Stimulated activated CD8-positive, alpha-beta memory T cell treated with anti-CD3 and anti-CD28 coated beads, Interleukin-4, amount 100 ng/mL, for 1 hour (primary cell): ENCODE measurements around the gene DLD.
"Not testable (repeated sequence)": the region's sequence is repeated elsewhere in the genome, so short reads cannot be mapped to it uniquely, and the experiment has no call there.

ENCODE experiments used
- DNase-seq, 2 donors: peaks; one replicate each; pipeline ENCODE4 v3.0.0-alpha.2; 2020; ENCODE audit warnings: low read depth in 2 of 2, low spot score in 1 of 2

DLD gene

GRCh38 chr7:107944411-107945169, 53.6 kb downstream of the DLD start:
- no peak for DNase-seq

- DNase-seq, result no peak
Measured at GRCh38 chr7:107945332-107945731, 54.3 kb downstream of the DLD start.

GRCh38 chr7:107946451-107946850, 55.5 kb downstream of the DLD start:
- DNase-seq, result no peak

- DNase-seq, result no peak
Measured at GRCh38 chr7:107946881-107947280, 55.9 kb downstream of the DLD start.

- no peak for DNase-seq
Measured at GRCh38 chr7:107948645-107949442, 57.9 kb downstream of the DLD start.

GRCh38 chr7:107949443-107949935, 58.5 kb downstream of the DLD start:
- no peak for DNase-seq

- DNase-seq, result no peak
Measured at GRCh38 chr7:107951172-107951787, 60.3 kb downstream of the DLD start.

- no peak for DNase-seq
Measured at GRCh38 chr7:107951896-107952295, 60.9 kb downstream of the DLD start.

- no peak for DNase-seq
Measured at GRCh38 chr7:107953265-107953923, 62.4 kb downstream of the DLD start.

- no peak for DNase-seq
Measured at GRCh38 chr7:107953924-107954303, 62.9 kb downstream of the DLD start.

GRCh38 chr7:107955394-107955793, 64.4 kb downstream of the DLD start:
- no peak for DNase-seq

- not testable (repeated sequence) for DNase-seq
Measured at GRCh38 chr7:107956950-107957349, 66.0 kb downstream of the DLD start.

GRCh38 chr7:107957436-107957835, 66.5 kb downstream of the DLD start:
- no peak for DNase-seq

GRCh38 chr7:107958764-107959526, 68.0 kb downstream of the DLD start:
- no peak for DNase-seq

GRCh38 chr7:107959527-107959898, 68.5 kb downstream of the DLD start:
- no peak for DNase-seq

GRCh38 chr7:107960272-107960671, 69.3 kb downstream of the DLD start:
- DNase-seq, result no peak

GRCh38 chr7:107961405-107961804, 70.4 kb downstream of the DLD start:
- no peak for DNase-seq

- no peak for DNase-seq
Measured at GRCh38 chr7:107962817-107963216, 71.8 kb downstream of the DLD start.

- no peak for DNase-seq
Measured at GRCh38 chr7:107964510-107964909, 73.5 kb downstream of the DLD start.

GRCh38 chr7:107966711-107967110, 75.7 kb downstream of the DLD start:
- no peak for DNase-seq

GRCh38 chr7:107967420-107967819, 76.4 kb downstream of the DLD start:
- no peak for DNase-seq
